Thyroid gland (tissue), 4 donors: ENCODE data around the gene TRPC6.

Experiments
- POLR2A ChIP-seq, 2 donors: fragments of 450-650 bp; IDR thresholded peaks; one replicate each; pipeline ENCODE4 v1.6.1; 2017; ENCODE audit warnings: antibody characterized with exemption in 2 of 2, mild to moderate bottlenecking in 2 of 2, moderate library complexity in 1 of 2
- TF ChIP-seq, protein P1 (sequence below), 6 experiments: fragments of 200-600 bp in 3 of 6; fragments of 450-650 bp in 3 of 6; sonication (generic) in 3 of 6; IDR thresholded peaks; one replicate each; pipeline ENCODE4 v1.5.1; 2016 to 2019; ENCODE audit warnings: antibody characterized with exemption in 6 of 6, mild to moderate bottlenecking in 2 of 6, inconsistent platforms in 1 of 6, moderate library complexity in 1 of 6

DNA sequence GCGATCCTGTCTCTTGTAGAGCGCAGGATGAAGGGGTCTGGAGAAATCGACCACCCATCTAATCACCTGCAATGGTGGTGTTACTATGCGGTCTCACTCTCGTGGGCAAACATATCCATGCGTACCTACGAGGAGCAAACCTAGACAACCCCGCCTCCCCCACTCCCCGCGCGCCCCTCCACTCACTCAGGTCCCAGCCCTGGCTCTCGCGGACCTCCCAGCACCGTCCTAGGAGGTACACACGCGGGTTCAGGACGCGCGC lies 887 bp downstream of the TRPC6 start:
- TF ChIP-seq, protein P1, sequence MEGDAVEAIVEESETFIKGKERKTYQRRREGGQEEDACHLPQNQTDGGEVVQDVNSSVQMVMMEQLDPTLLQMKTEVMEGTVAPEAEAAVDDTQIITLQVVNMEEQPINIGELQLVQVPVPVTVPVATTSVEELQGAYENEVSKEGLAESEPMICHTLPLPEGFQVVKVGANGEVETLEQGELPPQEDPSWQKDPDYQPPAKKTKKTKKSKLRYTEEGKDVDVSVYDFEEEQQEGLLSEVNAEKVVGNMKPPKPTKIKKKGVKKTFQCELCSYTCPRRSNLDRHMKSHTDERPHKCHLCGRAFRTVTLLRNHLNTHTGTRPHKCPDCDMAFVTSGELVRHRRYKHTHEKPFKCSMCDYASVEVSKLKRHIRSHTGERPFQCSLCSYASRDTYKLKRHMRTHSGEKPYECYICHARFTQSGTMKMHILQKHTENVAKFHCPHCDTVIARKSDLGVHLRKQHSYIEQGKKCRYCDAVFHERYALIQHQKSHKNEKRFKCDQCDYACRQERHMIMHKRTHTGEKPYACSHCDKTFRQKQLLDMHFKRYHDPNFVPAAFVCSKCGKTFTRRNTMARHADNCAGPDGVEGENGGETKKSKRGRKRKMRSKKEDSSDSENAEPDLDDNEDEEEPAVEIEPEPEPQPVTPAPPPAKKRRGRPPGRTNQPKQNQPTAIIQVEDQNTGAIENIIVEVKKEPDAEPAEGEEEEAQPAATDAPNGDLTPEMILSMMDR (IDR thresholded peaks at IDR 0.05) = no peak
- no peak for TF ChIP-seq POLR2A (IDR thresholded peaks at IDR 0.05)
